CD4-positive, alpha-beta T cell treated with Interleukin-2 at 100 ng/mL for 4 hours (primary cell): ENCODE results near the gene MRGPRX3.

Experiments used
- DNase-seq: peaks from one replicate; pipeline ENCODE4 v3.0.0-alpha.2; 2020; ENCODE audit warnings: low spot score

MRGPRX3 gene

DNA sequence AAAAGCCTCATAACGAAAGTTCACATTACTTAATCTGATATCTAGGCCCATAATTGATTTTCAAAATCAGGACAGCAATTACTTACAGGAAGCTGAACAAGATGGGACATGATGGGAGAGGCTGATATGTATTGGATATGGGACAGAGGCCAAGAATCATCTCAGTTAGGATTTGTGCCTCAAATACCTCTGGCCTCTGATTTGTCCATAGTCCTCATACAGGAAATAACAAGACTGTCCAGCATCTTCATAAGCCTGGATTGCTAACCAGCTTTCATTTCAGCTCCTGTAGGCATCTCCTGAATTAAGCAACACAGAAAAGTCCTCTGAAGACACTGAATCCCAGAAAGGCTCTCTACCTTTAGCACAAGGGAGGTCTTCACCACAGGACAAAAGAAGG lies 36.0 kb downstream of the MRGPRX3 start:
- no peak for DNase-seq

GRCh38 chr11:18171377-18172000 lies 39.1 kb downstream of the MRGPRX3 start:
- no peak for DNase-seq

GRCh38 chr11:18172666-18173065 lies 40.3 kb downstream of the MRGPRX3 start, which contains the start of gene MRGPRX4:
MRGPRX4 (plus strand) TSS chr11:18172837; CDS start chr11:18173257, 420 bp downstream.
- no peak for DNase-seq

DNA sequence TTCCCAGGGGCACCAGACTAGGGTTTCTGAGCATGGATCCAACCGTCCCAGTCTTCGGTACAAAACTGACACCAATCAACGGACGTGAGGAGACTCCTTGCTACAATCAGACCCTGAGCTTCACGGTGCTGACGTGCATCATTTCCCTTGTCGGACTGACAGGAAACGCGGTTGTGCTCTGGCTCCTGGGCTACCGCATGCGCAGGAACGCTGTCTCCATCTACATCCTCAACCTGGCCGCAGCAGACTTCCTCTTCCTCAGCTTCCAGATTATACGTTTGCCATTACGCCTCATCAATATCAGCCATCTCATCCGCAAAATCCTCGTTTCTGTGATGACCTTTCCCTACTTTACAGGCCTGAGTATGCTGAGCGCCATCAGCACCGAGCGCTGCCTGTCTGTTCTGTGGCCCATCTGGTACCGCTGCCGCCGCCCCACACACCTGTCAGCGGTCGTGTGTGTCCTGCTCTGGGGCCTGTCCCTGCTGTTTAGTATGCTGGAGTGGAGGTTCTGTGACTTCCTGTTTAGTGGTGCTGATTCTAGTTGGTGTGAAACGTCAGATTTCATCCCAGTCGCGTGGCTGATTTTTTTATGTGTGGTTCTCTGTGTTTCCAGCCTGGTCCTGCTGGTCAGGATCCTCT lies 41.0 kb downstream of the MRGPRX3 start:
- no peak for DNase-seq
